B cell (primary cell): ENCODE data around the gene DOHH. TPM values are rescaled to one million over a fixed set of nuclear protein-coding genes. Genes with fewer than 3 reads are reported as not detected.
A peak's percentile ranks its signal among the peaks of the same experiment; 100 is the strongest.

Source experiments
- ATAC-seq: fragments of 200-7000 bp; cut with Tn5 transposase; one replicate; pipeline ENCODE4 v1.10.0; 2021; ENCODE audit warnings: low read depth, mild to moderate bottlenecking, moderate number of reproducible peaks, moderate library complexity
- CTCF ChIA-PET: fragments of 350-600 bp; sonication (Branson Sonifier 250); formaldehyde crosslinking; loops from one replicate; lab custom pipeline; 2021; ENCODE audit warnings: antibody characterized with exemption, inconsistent platforms; lab: Charles Lee
- POLR2A ChIA-PET: fragments of 350-600 bp; sonication (Branson Sonifier 250); formaldehyde crosslinking; loops from one replicate; lab custom pipeline; 2021; ENCODE audit warnings: antibody characterized with exemption; lab: Charles Lee
- DNase-seq: peaks from one replicate; pipeline ENCODE4 v3.0.0; 2013
- H2AFZ ChIP-seq: 2 replicates; pipeline ENCODE4 v1.6.1; 2012; ENCODE audit warnings: mild to moderate bottlenecking, low read depth, low read length; ENCODE audit not compliant: insufficient read depth, poor library complexity, severe bottlenecking
- H3K27ac ChIP-seq, 2 donors: 1 replicate in 1 of 2; 2 replicates in 1 of 2; pipeline ENCODE4 v1.5.1; 2012 to 2013; ENCODE audit warnings: low read length in 2 of 2, mild to moderate bottlenecking in 2 of 2, moderate library complexity in 1 of 2
- H3K27me3 ChIP-seq, 4 experiments: fragments of 200-600 bp in 1 of 4; sonication (generic) in 1 of 4; replicated peaks in 1 of 4; 1 replicate in 2 of 4; 2 replicates in 2 of 4; pipeline versions ENCODE4 v1.6.1 to v1.7.0; 2013 to 2016; ENCODE audit warnings: low read length in 3 of 4, mild to moderate bottlenecking in 2 of 4, mixed read lengths in 1 of 4, moderate library complexity in 1 of 4; ENCODE audit not compliant: insufficient read depth in 4 of 4, control insufficient read depth in 3 of 4; ENCODE audit errors: control extremely low read depth in 1 of 4
- H3K36me3 ChIP-seq, 2 experiments: replicated peaks in 1 of 2; 1 replicate in 1 of 2; 2 replicates in 1 of 2; pipeline versions ENCODE4 v1.6.1 to v1.7.1; 2013; ENCODE audit warnings: low read length in 1 of 2; ENCODE audit not compliant: insufficient read depth in 2 of 2, control insufficient read depth in 1 of 2; ENCODE audit errors: control extremely low read depth in 1 of 2, extremely low read depth in 1 of 2
- H3K4me1 ChIP-seq, 2 donors: fragments of 200-600 bp in 1 of 2; sonication (generic) in 1 of 2; 1 replicate in 1 of 2; 2 replicates in 1 of 2; pipeline versions ENCODE4 v1.5.1 to v1.6.1; 2013 to 2017; ENCODE audit warnings: low read length in 2 of 2; ENCODE audit not compliant: control insufficient read depth in 2 of 2, insufficient read depth in 2 of 2
- H3K4me2 ChIP-seq: replicated peaks from 2 replicates; pipeline ENCODE3; 2012; ENCODE audit warnings: mild to moderate bottlenecking, low read depth, low read length; ENCODE audit not compliant: poor library complexity, severe bottlenecking
- H3K4me3 ChIP-seq, 5 experiments: fragments of 200-600 bp in 1 of 5; sonication (generic) in 1 of 5; 1 replicate in 3 of 5; 2 replicates in 2 of 5; pipeline versions ENCODE4 v1.5.1 to v1.7.0; 2011 to 2016; ENCODE audit warnings: low read length in 4 of 5, mild to moderate bottlenecking in 4 of 5, low read depth in 2 of 5, control low read depth in 1 of 5, moderate library complexity in 1 of 5; ENCODE audit not compliant: insufficient read depth in 1 of 5; ENCODE audit errors: control extremely low read depth in 1 of 5, extremely low read depth in 1 of 5
- H3K79me2 ChIP-seq: fragments of 200-600 bp; sonication (generic); one replicate; pipeline ENCODE4 v1.6.0; 2016; ENCODE audit warnings: low read length; ENCODE audit not compliant: control insufficient read depth, insufficient read depth
- H3K9ac ChIP-seq: fragments of 200-600 bp; sonication (generic); 2 replicates; pipeline ENCODE4 v1.6.1; 2017; ENCODE audit warnings: mild to moderate bottlenecking, low read length, moderate library complexity
- H3K9me3 ChIP-seq, 3 donors: one replicate each; pipeline versions ENCODE4 v1.6.1 to v1.7.1; 2013; ENCODE audit warnings: low read length in 2 of 3; ENCODE audit not compliant: control insufficient read depth in 2 of 3, insufficient read depth in 1 of 3; ENCODE audit errors: control extremely low read depth in 1 of 3
- H4K20me1 ChIP-seq: 2 replicates; pipeline ENCODE4 v1.6.0; 2012; ENCODE audit warnings: mild to moderate bottlenecking, low read length; ENCODE audit not compliant: insufficient read depth, control insufficient read depth, poor library complexity, severe bottlenecking
- H3K27ac Mint-ChIP-seq: one replicate; pipeline ENCODE4 v1.8.0; 2021; ENCODE audit warnings: mixed read lengths
- H3K27me3 Mint-ChIP-seq: one replicate; pipeline ENCODE4 v1.8.0; 2021; ENCODE audit warnings: mixed read lengths
- H3K4me1 Mint-ChIP-seq: one replicate; pipeline ENCODE4 v1.8.0; 2021; ENCODE audit warnings: mixed read lengths
- H3K4me3 Mint-ChIP-seq: one replicate; pipeline ENCODE4 v1.8.0; 2021; ENCODE audit warnings: mixed read lengths
- H3K9me3 Mint-ChIP-seq: one replicate; pipeline ENCODE4 v1.8.0; 2022; ENCODE audit warnings: mixed read lengths; ENCODE audit not compliant: insufficient read depth
- CTCF ChIP-seq: fragments of 200-600 bp; IDR thresholded peaks from one replicate; pipeline ENCODE4 v1.8.0; 2022; ENCODE audit warnings: antibody characterized with exemption, mild to moderate bottlenecking
- EZH2 ChIP-seq: IDR thresholded peaks from 2 replicates; pipeline ENCODE4 v1.6.1; 2012; ENCODE audit warnings: borderline replicate concordance, low read depth, mild to moderate bottlenecking, moderate library complexity, low read length; ENCODE audit not compliant: insufficient read depth, poor library complexity, severe bottlenecking
- WGBS: methylation state at CpG from one replicate; pipeline ENCODE4 v1.1.5; 2013; ENCODE audit warnings: missing lambda C conversion rate; ENCODE audit not compliant: insufficient coverage; 5-methylcytosine and 5-hydroxymethylcytosine counted together
- intact Hi-C: fragments of 100-400 bp; cut with micrococcal nuclease; formaldehyde crosslinking; loops from one replicate; pipeline ENCODE4 v1.10.0; 2022
- polyA plus RNA-seq: library from polyadenylated mRNA; depleted of rRNA; stranded (reverse); fragments of >200 nt; gene quantifications from 2 replicates; pipeline ENCODE4 v1.2.3, GENCODE V29; 2012
- total RNA-seq, 2 donors: library from RNA; stranded (reverse); fragments of 120-200 nt in 1 of 2; gene quantifications; 1 replicate in 1 of 2; 2 replicates in 1 of 2; pipeline versions ENCODE4 v1.2.3 to v1.2.4, GENCODE V29; 2013 to 2022

DOHH gene
- total and polyA plus RNA-seq, 2 donors (not counting 1 experiment from before 2014, with no cell fraction given): 6.6 to 8.6 TPM

- Mint-ChIP-seq H3K27me3 (no peaks in the 10 kb centered on the region), H3K27ac (no peak overlapping the region), H3K4me3 (no peak overlapping the region), H3K4me1 (peaks cover 8% of the 10 kb centered on the region), H3K9me3 (no peaks in the 10 kb centered on the region)
- ATAC-seq (no peak), DNase-seq (no peak)
- no peak overlapping the region for H3K27ac ChIP-seq
- no peaks in the 10 kb centered on the region for H3K4me1 ChIP-seq
- intact Hi-C loops: loop anchor here (1.0 kb wide), 2 partner anchors 73 to 161 kb away; no protein-coding TSS in a partner anchor
- no peak overlapping the region for H3K4me3 ChIP-seq
- H3K27me3 ChIP-seq: no peaks in the 10 kb centered on the region
- H3K9ac ChIP-seq: no peak overlapping the region
- H3K4me2 ChIP-seq: no peak overlapping the region
- ChIA-PET CTCF (interaction anchor here (0.9 to 5.4 kb wide), 11 partner anchors 8 to 159 kb away, joined by 3 to 47 read pairs (median 3); partner anchors contain the start of gene MFSD12), POLR2A (interaction anchor here (0.6 kb wide), 1 partner anchor 240 kb away, joined by 7 read pairs; no protein-coding TSS in a partner anchor)
- H2AFZ ChIP-seq: no peak overlapping the region
- WGBS: 83% methylated on average over 10 of the region's 10 CpGs
- peaks cover 7% of the 10 kb centered on the region for H3K79me2 ChIP-seq
- no peaks in the 10 kb centered on the region for H3K9me3 ChIP-seq
- peaks cover 0 to 41% of the 10 kb centered on the region in 2 experiments for H3K36me3 ChIP-seq
- H4K20me1 ChIP-seq: peaks cover 50% of the 10 kb centered on the region
- TF ChIP-seq CTCF (no peak), EZH2 (no peak)
These were observed 45.2 kb upstream of the DOHH start for GRCh38 chr19:3545669-3546034.

- Mint-ChIP-seq H3K9me3 (no peaks in the 10 kb centered on the region), H3K27ac (peak overlapping the region; percentile 86), H3K27me3 (no peaks in the 10 kb centered on the region), H3K4me3 (no peak overlapping the region), H3K4me1 (peaks cover 8% of the 10 kb centered on the region)
- Histone ChIP-seq H3K27me3 (no peaks in the 10 kb centered on the region), H3K79me2 (peaks cover 7% of the 10 kb centered on the region), H3K4me1 (no peaks in the 10 kb centered on the region), H3K36me3 (peaks cover 0 to 40% of the 10 kb centered on the region in 2 experiments), H3K4me3 (no peak overlapping the region), H3K9ac (no peak overlapping the region), H3K27ac (no peak overlapping the region), H2AFZ (no peak overlapping the region), H3K9me3 (no peaks in the 10 kb centered on the region), H4K20me1 (peaks cover 49% of the 10 kb centered on the region), H3K4me2 (no peak overlapping the region)
- peak; percentile 78 for ATAC-seq
- ChIA-PET CTCF (interaction anchor here (0.8 to 5.4 kb wide), 18 partner anchors 9 to 160 kb away, joined by 3 to 47 read pairs (median 3); partner anchors contain the start of gene MFSD12), POLR2A (interaction anchor here (0.6 kb wide), 1 partner anchor 239 kb away, joined by 7 read pairs; no protein-coding TSS in a partner anchor)
- TF ChIP-seq CTCF (peak; percentile 90), EZH2 (no peak)
- DNase-seq: peak; percentile 78
- WGBS: 72% methylated on average over 26 of the region's 30 CpGs
- intact Hi-C loops: loop anchor here (1.0 kb wide), 2 partner anchors 73 to 161 kb away; no protein-coding TSS in a partner anchor
These were observed 44.5 kb upstream of the DOHH start for GRCh38 chr19:3544742-3545668.
